Fibroblast of lung (primary cell): ENCODE measurements around the gene POU3F1. TPM values are rescaled to one million over a fixed set of nuclear protein-coding genes. Genes with fewer than 3 reads are reported as not detected.
A peak's percentile ranks its signal among the peaks of the same experiment; 100 is the strongest.

Experiments used
- DNase-seq, 2 donors: peaks; one replicate each; pipeline versions ENCODE4 v3.0.0 to v3.0.0-alpha.2; 2010; ENCODE audit warnings: low read depth in 2 of 2
- H2AFZ ChIP-seq: 2 replicates; pipeline ENCODE4 v1.5.1; 2012; ENCODE audit warnings: low read length, control low read depth, inconsistent platforms
- H3K27ac ChIP-seq: 2 replicates; pipeline ENCODE4 v1.5.1; 2011; ENCODE audit warnings: low read length, control low read depth; ENCODE audit not compliant: insufficient read depth
- H3K27me3 ChIP-seq: 2 replicates; pipeline ENCODE4 v1.5.1; 2011; ENCODE audit warnings: mild to moderate bottlenecking, low read length; ENCODE audit not compliant: control insufficient read depth, insufficient read depth
- H3K36me3 ChIP-seq: 2 replicates; pipeline ENCODE4 v1.5.1; 2011; ENCODE audit warnings: low read length; ENCODE audit not compliant: control insufficient read depth, insufficient read depth
- H3K4me1 ChIP-seq: 2 replicates; pipeline ENCODE4 v1.5.1; 2011; ENCODE audit warnings: low read length; ENCODE audit not compliant: control insufficient read depth, insufficient read depth; ENCODE audit errors: extremely low read depth
- H3K4me2 ChIP-seq: 2 replicates; pipeline ENCODE4 v1.5.1; 2011; ENCODE audit warnings: low read length, control low read depth; ENCODE audit not compliant: insufficient read depth; ENCODE audit errors: extremely low read depth
- H3K4me3 ChIP-seq, 4 experiments: fragments of 200-600 bp in 1 of 4; sonication (generic) in 1 of 4; replicated peaks in 1 of 4; 2 replicates each; pipeline ENCODE4 v1.5.1; 2011 to 2016; ENCODE audit warnings: low read length in 4 of 4, low read depth in 3 of 4, mild to moderate bottlenecking in 3 of 4, control low read depth in 2 of 4, inconsistent platforms in 1 of 4, mixed read lengths in 1 of 4; ENCODE audit not compliant: insufficient read depth in 1 of 4; ENCODE audit errors: control extremely low read depth in 1 of 4
- H3K79me2 ChIP-seq: 2 replicates; pipeline ENCODE4 v1.5.1; 2012; ENCODE audit warnings: mild to moderate bottlenecking, low read length, inconsistent platforms; ENCODE audit not compliant: control insufficient read depth, insufficient read depth
- H3K9ac ChIP-seq: 2 replicates; pipeline ENCODE4 v1.5.1; 2011; ENCODE audit warnings: mild to moderate bottlenecking, low read length, control low read depth; ENCODE audit not compliant: insufficient read depth
- H3K9me3 ChIP-seq: 2 replicates; pipeline ENCODE4 v1.5.1; 2012; ENCODE audit warnings: low read depth, low read length; ENCODE audit not compliant: control insufficient read depth, insufficient read depth
- H4K20me1 ChIP-seq: 2 replicates; pipeline ENCODE4 v1.5.1; 2011; ENCODE audit warnings: low read length; ENCODE audit not compliant: control insufficient read depth, insufficient read depth; ENCODE audit errors: extremely low read depth
- CTCF ChIP-seq, 2 donors: IDR thresholded peaks in 1 of 2; conservative IDR thresholded peaks in 1 of 2; 1 replicate in 1 of 2; 2 replicates in 1 of 2; pipeline ENCODE4 v1.5.1; 2011 to 2012; ENCODE audit warnings: low read length in 2 of 2, control low read depth in 1 of 2, inconsistent platforms in 1 of 2, low read depth in 1 of 2, mild to moderate bottlenecking in 1 of 2
- EZH2 ChIP-seq: IDR thresholded peaks from 2 replicates; pipeline ENCODE4 v1.5.1; 2012; ENCODE audit warnings: low read length, control low read depth, mild to moderate bottlenecking; ENCODE audit errors: missing control alignments
- polyA plus RNA-seq, 2 donors: library from polyadenylated mRNA; depleted of rRNA in 1 of 2; stranded (reverse) in 1 of 2; unstranded in 1 of 2; fragments of >200 nt; gene quantifications; 2 replicates each; pipeline ENCODE4 v1.2.1, GENCODE V29; 2011 to 2012; ENCODE audit warnings: missing spikeins in 1 of 2
- total RNA-seq: library from RNA; depleted of rRNA; stranded (reverse); fragments of >200 nt; gene quantifications from 2 replicates; pipeline ENCODE4 v1.2.1, GENCODE V29; 2014

POU3F1 gene
- total and polyA plus RNA-seq, 2 donors (not counting 1 experiment from before 2014, with no cell fraction given) = under 0.01 TPM; not detected in 1

- Histone ChIP-seq H2AFZ (no peak overlapping the region), H3K27ac (no peak overlapping the region), H3K79me2 (no peaks in the 10 kb centered on the region), H3K4me2 (no peak overlapping the region), H3K36me3 (peaks cover 11% of the 10 kb centered on the region), H4K20me1 (no peaks in the 10 kb centered on the region), H3K9me3 (no peaks in the 10 kb centered on the region), H3K4me3 (no peak overlapping the region), H3K4me1 (peaks cover 16% of the 10 kb centered on the region), H3K9ac (no peak overlapping the region), H3K27me3 (no peaks in the 10 kb centered on the region)
- DNase-seq = no peak
- TF ChIP-seq CTCF (conservative IDR thresholded peaks at IDR 0.05 in 1 of 2, IDR thresholded peaks at IDR 0.05 in 1 of 2; ENCODE audit: low read depth in 1 of 2, low read length in 2 of 2) (no peak), EZH2 (no peak)
These were observed 19.1 kb downstream of the POU3F1 start for GRCh38 chr1:38027201-38028104.

GRCh38 chr1:38026592-38027200 lies 19.9 kb downstream of the POU3F1 start:
- Histone ChIP-seq H3K4me1 (peaks cover 16% of the 10 kb centered on the region), H3K36me3 (peaks cover 13% of the 10 kb centered on the region), H3K4me2 (no peak overlapping the region), H3K9me3 (no peaks in the 10 kb centered on the region), H3K79me2 (no peaks in the 10 kb centered on the region), H3K27me3 (no peaks in the 10 kb centered on the region), H4K20me1 (no peaks in the 10 kb centered on the region), H3K9ac (no peak overlapping the region), H3K27ac (no peak overlapping the region), H2AFZ (no peak overlapping the region), H3K4me3 (no peak overlapping the region)
- peak; percentile 59 to 73 for TF ChIP-seq CTCF (conservative IDR thresholded peaks at IDR 0.05 in 1 of 2, IDR thresholded peaks at IDR 0.05 in 1 of 2; ENCODE audit: low read depth in 1 of 2, low read length in 2 of 2)
- TF ChIP-seq EZH2 = no peak
- DNase-seq = peak; percentile 54 to 62

GRCh38 chr1:38025664-38026063 lies 20.9 kb downstream of the POU3F1 start:
- Histone ChIP-seq H3K9me3 (no peaks in the 10 kb centered on the region), H4K20me1 (no peaks in the 10 kb centered on the region), H3K79me2 (no peaks in the 10 kb centered on the region), H3K9ac (no peak overlapping the region), H3K27me3 (no peaks in the 10 kb centered on the region), H3K4me1 (peaks cover 16% of the 10 kb centered on the region), H3K4me2 (no peak overlapping the region), H3K4me3 (no peak overlapping the region), H2AFZ (no peak overlapping the region), H3K36me3 (peaks cover 13% of the 10 kb centered on the region), H3K27ac (no peak overlapping the region)
- no peak for DNase-seq
- TF ChIP-seq CTCF (conservative IDR thresholded peaks at IDR 0.05 in 1 of 2, IDR thresholded peaks at IDR 0.05 in 1 of 2; ENCODE audit: low read depth in 1 of 2, low read length in 2 of 2) = no peak
- TF ChIP-seq EZH2 = no peak
